Measurements from ENCODE around the gene TCEAL9. TPM values are rescaled to one million over a fixed set of nuclear protein-coding genes. Genes with fewer than 3 reads are reported as not detected.

The TCEAL9 gene
- total RNA-seq, 1 experiment from 2014 or later = 277 TPM

- no peak for DNase-seq (ENCODE audit: low read depth)
These were observed 17.3 kb downstream of the TCEAL9 start for GRCh38 chrX:103373581-103373980.

DNA sequence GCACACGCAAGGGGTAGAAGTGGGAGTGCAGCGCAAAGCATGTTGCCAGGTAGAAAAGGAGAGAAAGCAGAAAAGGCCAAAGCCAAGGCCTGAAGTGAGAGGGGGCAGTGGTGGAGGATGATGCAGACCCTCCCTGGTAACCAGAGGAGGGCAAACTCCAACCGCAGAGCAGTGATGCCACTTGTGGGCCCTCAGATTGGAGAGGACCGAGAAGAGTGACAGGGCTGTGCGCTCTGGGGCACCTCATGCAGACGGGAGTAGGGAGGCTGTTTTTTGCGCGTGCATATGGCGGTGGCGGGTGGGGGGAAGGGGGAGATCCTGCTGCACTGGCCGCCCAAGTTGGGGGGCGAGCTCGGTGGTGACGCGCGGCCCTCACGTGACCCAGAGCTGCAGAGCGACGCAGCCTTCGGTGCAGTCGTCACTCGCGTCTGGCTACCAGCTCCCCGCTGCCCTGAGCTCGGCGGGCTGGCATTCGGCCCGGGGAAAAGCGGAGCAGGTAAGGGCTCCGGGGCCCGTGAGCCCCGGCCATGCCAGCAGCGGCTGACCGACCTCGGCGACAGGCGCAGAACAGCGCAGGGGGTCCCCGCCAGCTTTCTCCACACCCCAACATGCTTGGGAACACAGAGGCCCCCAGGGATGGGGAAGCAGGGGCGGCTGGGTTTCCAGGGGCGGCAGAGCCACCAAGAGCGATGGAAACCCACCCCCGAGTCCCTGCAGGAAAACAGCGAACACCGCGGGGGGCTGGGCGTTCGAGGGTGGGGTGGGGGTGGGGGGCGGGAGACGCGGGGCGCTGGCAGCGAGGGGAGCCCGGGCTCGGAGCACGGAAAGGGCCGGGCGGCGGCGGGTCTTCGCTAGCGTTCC is 20.0 kb downstream of the TCEAL9 start, which contains the start of gene BEX3:
BEX3 (plus strand) TSS at position 421 of the 861 bp plus-strand sequence. CDS start 984 bp downstream, outside the sequence.
- peak; percentile 61 for DNase-seq (ENCODE audit: low read depth)

DNA sequence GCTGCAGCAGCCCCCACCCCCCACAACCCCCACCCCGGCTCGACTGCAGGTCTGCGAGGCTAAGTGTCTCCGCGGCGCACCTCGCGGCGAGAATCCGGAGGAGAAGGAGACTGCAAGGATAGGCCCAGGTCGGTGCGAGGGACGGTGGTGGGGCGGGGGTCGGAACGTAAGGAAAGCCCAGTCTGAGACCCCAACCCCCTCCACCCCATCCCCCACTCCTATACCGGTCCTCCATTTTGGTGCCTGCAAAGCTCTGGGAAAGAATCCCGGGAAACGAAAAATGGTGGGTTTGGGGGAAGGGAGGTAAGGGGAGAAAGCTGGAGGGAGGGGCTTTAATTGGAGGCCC is 20.6 kb downstream of the TCEAL9 start:
- DNase-seq (ENCODE audit: low read depth) = peak; percentile 52

GRCh38 chrX:103378990-103379389 is 22.7 kb downstream of the TCEAL9 start:
- DNase-seq (ENCODE audit: low read depth) = no peak

GRCh38 chrX:103382877-103383276 is 26.6 kb downstream of the TCEAL9 start:
- no peak for DNase-seq (ENCODE audit: low read depth)

- no peak for DNase-seq (ENCODE audit: low read depth)
These were observed 28.4 kb downstream of the TCEAL9 start for GRCh38 chrX:103384672-103385071.

DNA sequence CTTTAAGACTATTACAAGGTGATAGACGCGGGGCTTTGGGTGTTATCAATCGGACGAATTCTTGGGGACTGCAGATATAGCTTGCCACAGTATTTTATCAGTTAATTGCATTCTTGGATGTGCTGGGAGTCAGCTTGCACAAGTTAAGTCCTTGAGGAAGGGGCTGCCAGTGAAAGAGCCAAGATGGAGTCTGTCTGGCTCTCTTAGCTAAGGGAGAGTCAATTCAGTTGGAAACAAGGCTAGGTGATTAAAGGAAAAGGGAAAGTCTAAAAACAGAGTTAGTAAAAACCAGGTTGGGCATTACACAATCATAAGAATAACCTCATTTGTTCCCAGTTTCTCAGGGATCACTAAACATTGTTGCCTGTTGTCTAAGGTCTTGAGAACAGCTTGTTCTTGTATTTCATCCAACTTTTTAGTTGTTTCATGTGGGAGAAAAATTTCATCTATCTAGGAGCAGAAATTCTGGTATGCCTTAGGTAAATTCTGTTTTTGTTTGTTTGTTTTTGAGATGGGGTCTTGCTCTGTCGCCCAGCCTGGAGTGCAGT is 29.1 kb downstream of the TCEAL9 start:
- DNase-seq (ENCODE audit: low read depth) = peak; percentile 36

DNA sequence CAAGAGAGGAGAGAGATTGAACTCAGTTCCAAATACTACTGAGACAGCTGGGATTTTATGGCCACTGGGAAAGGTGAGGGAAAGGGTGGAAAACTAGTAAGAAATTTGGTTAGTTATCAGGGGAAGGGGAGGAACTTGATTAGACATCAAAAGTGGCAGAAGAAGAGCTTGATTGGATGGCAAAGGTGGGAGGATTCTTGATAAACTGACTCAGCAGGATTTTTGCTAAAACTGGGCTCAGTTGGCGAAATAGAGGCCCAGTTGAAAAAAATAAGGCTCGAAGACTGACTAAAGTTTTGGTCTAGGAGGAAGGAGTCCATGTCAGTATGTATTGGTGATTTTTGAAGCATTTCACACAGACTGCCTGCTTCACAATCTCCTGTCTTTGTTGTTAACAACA is 30.0 kb downstream of the TCEAL9 start:
- DNase-seq (ENCODE audit: low read depth) = no peak

DNA sequence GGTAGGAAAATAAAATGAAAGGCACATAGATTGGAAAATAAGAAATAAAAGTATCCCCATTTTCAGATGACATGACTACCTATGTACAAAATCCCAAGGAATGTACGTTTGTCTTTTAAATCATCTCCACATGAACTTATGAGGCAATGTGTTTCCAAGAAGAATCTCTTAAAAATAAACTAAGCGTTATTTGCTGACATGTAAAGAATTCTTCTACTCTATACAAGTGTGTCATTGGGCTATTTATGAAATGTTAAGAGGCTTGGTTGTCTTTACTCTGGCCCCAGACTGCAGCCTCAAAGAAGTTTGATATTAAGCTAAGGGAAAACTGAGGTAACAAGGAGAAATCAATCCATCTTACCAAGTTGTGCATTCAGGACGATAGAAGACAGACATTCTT is 37.2 kb downstream of the TCEAL9 start:
- DNase-seq (ENCODE audit: low read depth) = no peak

GRCh38 chrX:103396186-103396585 is 39.9 kb downstream of the TCEAL9 start:
- DNase-seq (ENCODE audit: low read depth) = peak; percentile 70

- no peak for DNase-seq (ENCODE audit: low read depth)
These were observed 40.4 kb downstream of the TCEAL9 start for GRCh38 chrX:103396660-103397059.

DNA sequence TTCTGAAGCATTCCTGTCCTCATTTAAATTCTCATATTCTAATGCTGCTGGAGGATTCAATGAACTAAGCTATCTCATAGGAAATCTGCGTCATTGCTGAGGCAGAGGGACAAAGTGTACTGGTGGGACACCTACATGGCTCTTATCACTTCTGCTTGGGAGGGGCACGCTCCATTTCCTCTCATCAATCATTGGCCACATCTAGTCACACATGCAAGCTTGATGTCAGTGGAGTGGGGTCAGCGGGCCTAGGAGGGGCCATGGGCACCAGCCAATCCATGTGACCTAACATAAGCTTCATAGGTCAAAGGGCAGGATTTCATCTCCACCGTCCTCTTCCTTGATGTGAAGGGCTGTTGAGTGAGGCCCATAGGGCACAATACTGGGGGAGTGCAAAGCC is 41.4 kb downstream of the TCEAL9 start:
- DNase-seq (ENCODE audit: low read depth) = no peak

GRCh38 chrX:103398421-103398864 is 42.1 kb downstream of the TCEAL9 start:
- peak; percentile 89 for DNase-seq (ENCODE audit: low read depth)

- no peak for DNase-seq (ENCODE audit: low read depth)
These were observed 43.4 kb downstream of the TCEAL9 start for GRCh38 chrX:103399744-103400143.

DNA sequence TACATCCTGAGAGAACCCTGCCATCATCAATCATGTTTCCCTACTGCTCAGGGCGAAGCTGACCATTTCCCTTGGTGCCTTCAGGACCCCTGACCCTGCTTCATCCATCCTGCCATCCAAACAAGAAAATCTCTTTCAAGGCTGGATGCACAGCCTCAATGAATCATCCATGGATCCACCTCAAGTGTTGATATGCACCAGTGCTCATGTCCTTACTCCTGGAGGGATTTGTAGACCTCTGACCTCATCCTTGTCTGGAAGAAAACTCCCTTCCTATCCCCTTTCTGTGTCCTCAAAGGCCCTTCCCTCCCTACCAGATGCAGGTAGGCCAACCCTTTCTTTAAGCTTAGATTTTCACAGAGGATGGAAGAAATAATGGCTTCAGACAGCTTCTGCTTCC is 44.6 kb downstream of the TCEAL9 start:
- DNase-seq (ENCODE audit: low read depth) = no peak

GRCh38 chrX:103404231-103405008 is 48.1 kb downstream of the TCEAL9 start:
- DNase-seq (ENCODE audit: low read depth) = peak; percentile 84

- no peak for DNase-seq (ENCODE audit: low read depth)
These were observed 48.7 kb downstream of the TCEAL9 start for GRCh38 chrX:103405009-103405333.

GRCh38 chrX:103406256-103406655 is 50.0 kb downstream of the TCEAL9 start:
- DNase-seq (ENCODE audit: low read depth) = no peak

- DNase-seq (ENCODE audit: low read depth) = no peak
These were observed 51.5 kb downstream of the TCEAL9 start for GRCh38 chrX:103407776-103408175.
